Activated T-helper 1 cell treated with anti-CD3 and anti-CD28 coated beads, Interleukin-12 subunit alpha, Interleukin-12 subunit beta, Interleukin-2, Interleukin-4 antibody, amounts not matched to agents 30 ng/mL and 10 ng/mL and 1 ng/mL, durations not matched to agents 14 hours and 24 hours and 36 hours (primary cell): ENCODE results near the gene BICRAL. TPM values are rescaled to one million over a fixed set of nuclear protein-coding genes. Genes with fewer than 3 reads are reported as not detected.
"Not testable (repeated sequence)": the region's sequence is repeated elsewhere in the genome, so short reads cannot be mapped to it uniquely, and the experiment has no call there.

Experiments
- DNase-seq: peaks from one replicate; pipeline ENCODE4 v3.0.0; 2021; ENCODE audit warnings: low spot score
- H3K27ac Mint-ChIP-seq: one replicate; pipeline ENCODE4 v1.8.0; 2021; ENCODE audit warnings: mild to moderate bottlenecking, mixed read lengths
- H3K27me3 Mint-ChIP-seq: one replicate; pipeline ENCODE4 v1.8.0; 2022; ENCODE audit warnings: mild to moderate bottlenecking, moderate library complexity, mixed read lengths; ENCODE audit not compliant: insufficient read depth
- H3K36me3 Mint-ChIP-seq: one replicate; pipeline ENCODE4 v1.8.0; 2021; ENCODE audit warnings: low read depth, mixed read lengths
- H3K4me1 Mint-ChIP-seq: one replicate; pipeline ENCODE4 v1.8.0; 2021; ENCODE audit warnings: low read depth, mixed read lengths
- H3K4me3 Mint-ChIP-seq: one replicate; pipeline ENCODE4 v1.8.0; 2021; ENCODE audit warnings: mild to moderate bottlenecking, moderate library complexity, mixed read lengths
- H3K9me3 Mint-ChIP-seq: one replicate; pipeline ENCODE4 v1.8.0; 2021; ENCODE audit warnings: mixed read lengths
- intact Hi-C: fragments of 100-400 bp; cut with micrococcal nuclease; formaldehyde crosslinking; loops from one replicate; pipeline ENCODE4 v1.15.1; 2024
- total RNA-seq: library from RNA; stranded (reverse); gene quantifications from 2 replicates; pipeline ENCODE4 v1.2.3, GENCODE V29; 2022

BICRAL gene
- total RNA-seq, 1 donor from 2014 or later: 14.2 TPM

DNA sequence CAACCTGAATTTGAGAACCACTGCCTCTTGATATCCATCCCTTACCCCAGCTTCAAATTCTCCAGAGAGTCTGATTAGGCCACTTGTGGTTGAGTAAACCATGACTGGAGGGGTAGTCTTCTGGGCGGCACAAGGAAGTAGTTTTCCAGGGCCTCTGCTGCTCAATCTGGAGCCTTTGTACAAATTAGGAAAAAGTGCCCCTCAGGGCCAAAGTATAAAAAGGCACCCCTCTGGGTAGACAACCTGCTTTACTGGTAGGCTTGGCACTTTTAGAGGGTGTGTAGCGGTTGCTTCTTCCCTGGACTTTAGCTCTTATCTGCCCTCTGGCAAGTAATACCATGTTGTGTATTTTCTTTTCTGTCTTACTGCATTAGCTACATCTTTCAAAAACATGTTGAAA, 64.7 kb downstream of the BICRAL start:
- Mint-ChIP-seq H3K4me3 (no peak overlapping the region), H3K27me3 (no peaks in the 10 kb centered on the region), H3K4me1 (peaks cover 4% of the 10 kb centered on the region), H3K9me3 (no peaks in the 10 kb centered on the region), H3K36me3 (peaks cover 11% of the 10 kb centered on the region), H3K27ac (no peak overlapping the region)
- DNase-seq: no peak
- intact Hi-C loops: no loop called here

- H3K4me3 Mint-ChIP-seq: no peak overlapping the region
- peaks cover 7% of the 10 kb centered on the region for H3K36me3 Mint-ChIP-seq
- no peaks in the 10 kb centered on the region for H3K9me3 Mint-ChIP-seq
- intact Hi-C loops: no loop called here
- no peaks in the 10 kb centered on the region for H3K27me3 Mint-ChIP-seq
- peaks cover 4% of the 10 kb centered on the region for H3K4me1 Mint-ChIP-seq
- DNase-seq: no peak
- no peak overlapping the region for H3K27ac Mint-ChIP-seq
Observed at GRCh38 chr6:42848700-42849099, 66.8 kb downstream of the BICRAL start.

- H3K4me1 Mint-ChIP-seq: no peaks in the 10 kb centered on the region
- DNase-seq: no peak
- H3K27ac Mint-ChIP-seq: no peak overlapping the region
- H3K27me3 Mint-ChIP-seq: no peaks in the 10 kb centered on the region
- intact Hi-C loops: no loop called here
- peaks cover 3% of the 10 kb centered on the region for H3K36me3 Mint-ChIP-seq
- no peak overlapping the region for H3K4me3 Mint-ChIP-seq
- no peaks in the 10 kb centered on the region for H3K9me3 Mint-ChIP-seq
Observed at GRCh38 chr6:42851599-42851998, 69.7 kb downstream of the BICRAL start.

DNA sequence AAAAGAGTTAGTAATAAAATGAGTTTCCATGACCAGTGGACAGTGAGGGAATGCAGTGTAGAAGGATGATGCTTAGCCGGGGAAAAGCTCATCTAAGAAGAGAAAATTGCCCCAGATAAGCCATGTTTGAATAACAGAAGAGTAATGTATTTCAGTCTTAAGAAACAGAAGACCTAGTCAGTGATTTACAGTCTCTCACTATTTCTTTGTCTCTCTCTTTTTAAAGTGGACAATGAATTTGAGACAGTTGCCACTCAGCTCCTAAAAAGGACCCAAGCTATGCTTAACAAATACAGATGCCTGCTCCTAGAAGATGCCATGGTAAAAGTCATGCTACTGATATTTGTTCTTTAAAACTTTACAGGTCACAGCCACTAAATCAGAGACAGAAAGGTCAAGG, 78.2 kb downstream of the BICRAL start:
- H3K4me3 Mint-ChIP-seq: no peak overlapping the region
- intact Hi-C loops: no loop called here
- no peak for DNase-seq
- peaks cover 27% of the 10 kb centered on the region for H3K36me3 Mint-ChIP-seq
- no peak overlapping the region for H3K27ac Mint-ChIP-seq
- no peaks in the 10 kb centered on the region for H3K4me1 Mint-ChIP-seq
- no peaks in the 10 kb centered on the region for H3K9me3 Mint-ChIP-seq
- no peaks in the 10 kb centered on the region for H3K27me3 Mint-ChIP-seq

GRCh38 chr6:42860481-42860880, 78.6 kb downstream of the BICRAL start:
- Mint-ChIP-seq H3K4me3 (no peak overlapping the region), H3K9me3 (no peaks in the 10 kb centered on the region), H3K36me3 (peaks cover 27% of the 10 kb centered on the region), H3K27ac (no peak overlapping the region), H3K27me3 (no peaks in the 10 kb centered on the region), H3K4me1 (no peaks in the 10 kb centered on the region)
- intact Hi-C loops: no loop called here
- no peak for DNase-seq

DNA sequence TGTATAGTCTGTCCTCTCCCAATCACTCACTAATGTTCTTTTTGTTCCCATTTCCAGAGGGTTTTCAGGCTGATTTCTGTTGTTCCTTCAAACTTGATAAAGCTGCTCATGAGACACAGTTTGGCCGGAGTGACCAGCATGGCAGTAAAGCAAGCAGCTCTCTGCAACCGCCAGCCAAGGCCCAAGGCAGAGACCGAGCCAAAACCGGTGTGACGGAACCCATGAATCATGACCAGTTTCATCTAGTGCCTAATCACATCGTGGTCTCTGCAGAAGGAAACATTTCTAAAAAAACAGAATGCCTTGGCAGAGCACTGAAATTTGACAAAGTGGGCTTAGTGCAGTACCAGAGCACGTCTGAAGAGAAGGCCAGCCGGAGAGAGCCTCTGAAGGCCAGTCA, 82.8 kb downstream of the BICRAL start:
- peaks cover 28% of the 10 kb centered on the region for H3K36me3 Mint-ChIP-seq
- no peak overlapping the region for H3K27ac Mint-ChIP-seq
- H3K27me3 Mint-ChIP-seq: no peaks in the 10 kb centered on the region
- intact Hi-C loops: no loop called here
- H3K4me1 Mint-ChIP-seq: no peaks in the 10 kb centered on the region
- H3K4me3 Mint-ChIP-seq: no peak overlapping the region
- H3K9me3 Mint-ChIP-seq: no peaks in the 10 kb centered on the region
- no peak for DNase-seq

DNA sequence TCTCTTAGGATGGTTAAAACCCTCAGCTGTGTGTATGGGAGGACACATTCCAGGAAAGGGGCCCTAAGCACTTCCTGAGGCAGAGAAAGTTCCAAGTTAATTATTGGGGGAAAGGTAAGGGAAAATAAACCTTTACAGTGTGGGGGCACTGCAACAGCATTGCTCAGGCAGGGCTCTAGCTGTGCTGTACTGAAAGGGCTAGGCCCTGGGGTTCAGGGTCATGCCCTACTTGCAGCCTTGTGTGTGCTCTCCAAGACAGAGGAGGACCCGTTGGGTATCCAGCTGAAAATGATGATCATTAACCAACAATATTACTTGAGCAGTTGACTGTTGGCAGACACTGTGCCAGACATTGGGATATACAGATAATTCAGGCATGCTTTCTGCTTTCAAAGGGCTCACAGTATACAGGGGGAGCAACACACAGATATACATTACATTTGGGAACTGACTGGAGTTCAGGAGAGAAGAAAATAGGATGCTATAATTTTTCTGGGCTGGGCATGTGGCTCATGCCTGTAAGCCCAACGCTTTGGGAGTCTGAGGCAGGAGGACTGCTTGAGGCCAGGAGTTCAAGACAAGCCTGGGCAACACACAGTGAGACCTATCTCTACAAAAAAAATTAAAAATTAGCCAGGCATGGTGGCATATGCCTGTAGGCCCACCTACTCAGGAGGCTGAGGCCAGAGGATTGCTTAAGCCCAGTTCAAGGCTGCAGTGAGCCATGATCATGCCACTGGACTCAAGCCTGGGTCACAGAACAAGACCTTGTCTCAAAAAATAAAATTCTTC, 88.5 kb downstream of the BICRAL start:
- Mint-ChIP-seq H3K27ac (no peak overlapping the region), H3K27me3 (no peaks in the 10 kb centered on the region), H3K9me3 (no peaks in the 10 kb centered on the region), H3K4me3 (no peak overlapping the region), H3K4me1 (no peaks in the 10 kb centered on the region), H3K36me3 (peaks cover 12% of the 10 kb centered on the region)
- intact Hi-C loops: no loop called here
- no peak for DNase-seq

DNA sequence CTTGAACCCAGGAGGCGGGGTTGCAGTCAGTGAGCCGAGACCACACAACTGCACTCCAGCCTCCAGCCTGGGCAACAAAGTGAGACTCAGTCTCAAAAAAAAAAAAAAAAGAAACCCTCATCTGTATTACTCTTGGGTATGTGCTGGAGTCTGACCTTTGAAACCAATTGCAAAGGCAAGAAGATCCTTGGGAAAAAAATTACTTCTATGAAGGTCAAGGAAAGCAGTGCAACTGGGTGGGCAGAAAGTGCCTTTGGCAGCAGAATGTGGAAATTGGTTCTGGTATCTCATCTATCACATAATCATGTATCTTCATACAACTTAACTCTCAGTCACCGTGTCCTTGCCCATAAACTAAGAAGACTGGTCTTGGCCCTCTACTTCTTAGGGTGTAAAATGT, 89.9 kb downstream of the BICRAL start:
- Mint-ChIP-seq H3K9me3 (no peaks in the 10 kb centered on the region), H3K36me3 (peaks cover 9% of the 10 kb centered on the region), H3K4me3 (no peak overlapping the region), H3K27me3 (no peaks in the 10 kb centered on the region), H3K27ac (no peak overlapping the region), H3K4me1 (no peaks in the 10 kb centered on the region)
- intact Hi-C loops: no loop called here
- DNase-seq: no peak

DNA sequence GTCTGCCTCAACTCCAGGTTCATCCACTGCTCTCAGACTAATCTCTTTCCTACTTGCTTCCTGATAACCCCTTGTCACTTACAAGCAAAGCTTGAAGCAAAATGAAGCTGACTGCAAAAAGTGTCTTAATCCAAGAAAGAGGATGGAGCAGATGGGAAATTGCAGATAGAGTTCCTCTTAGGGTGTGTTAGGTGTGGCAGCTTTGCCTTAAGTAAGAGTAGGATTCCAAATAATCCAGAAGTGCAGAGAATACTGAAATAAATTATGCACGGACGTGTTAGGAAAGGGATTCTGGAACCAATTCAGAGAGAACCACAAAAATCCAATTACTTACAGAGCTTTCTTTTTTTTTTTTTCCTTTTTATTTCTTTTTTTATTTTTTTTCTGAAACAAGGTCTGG, 91.5 kb downstream of the BICRAL start:
- H3K4me3 Mint-ChIP-seq: no peak overlapping the region
- peaks cover 3% of the 10 kb centered on the region for H3K36me3 Mint-ChIP-seq
- no peaks in the 10 kb centered on the region for H3K4me1 Mint-ChIP-seq
- no peaks in the 10 kb centered on the region for H3K27me3 Mint-ChIP-seq
- H3K9me3 Mint-ChIP-seq: no peaks in the 10 kb centered on the region
- intact Hi-C loops: no loop called here
- peak overlapping the region; percentile 9 for H3K27ac Mint-ChIP-seq
- DNase-seq: no peak

- Mint-ChIP-seq H3K27ac (no peak overlapping the region), H3K4me1 (peaks cover 14% of the 10 kb centered on the region), H3K9me3 (no peaks in the 10 kb centered on the region), H3K4me3 (peak overlapping the region; percentile 51), H3K27me3 (no peaks in the 10 kb centered on the region), H3K36me3 (peaks cover 3% of the 10 kb centered on the region)
- intact Hi-C loops: loop anchor here (1.0 kb wide), 3 partner anchors 151 to 313 kb away; partner anchors contain the start of gene UBR2
- no peak for DNase-seq
Observed at GRCh38 chr6:42877695-42878094, 95.8 kb downstream of the BICRAL start.

GRCh38 chr6:42879372-42880239, 97.8 kb downstream of the BICRAL start, which contains the start of gene RPL7L1:
TSS of gene RPL7L1 (plus strand) at chr6:42879616. CDS start at chr6:42879911, 295 bp downstream.
- peak; percentile 82 for DNase-seq
- Mint-ChIP-seq H3K4me3 (peak within 1 kb of the TSS; percentile 96), H3K9me3 (no peaks in the 10 kb centered on the region), H3K4me1 (peaks cover 30% of the 10 kb centered on the region), H3K36me3 (peaks cover 19% of the 10 kb centered on the region), H3K27me3 (no peaks in the 10 kb centered on the region), H3K27ac (peak within 1 kb of the TSS; percentile 97)
- intact Hi-C loops: loop anchor here (1.0 kb wide), 8 partner anchors 11 to 489 kb away; partner anchors contain the start of genes BICRAL, CNPY3, PEX6 and TBCC

- intact Hi-C loops, H3K9me3 Mint-ChIP-seq: not testable (repeated sequence)
- peaks cover 21% of the 10 kb centered on the region for H3K36me3 Mint-ChIP-seq
Observed at GRCh38 chr6:42880240-42880817, 98.5 kb downstream of the BICRAL start.

DNA sequence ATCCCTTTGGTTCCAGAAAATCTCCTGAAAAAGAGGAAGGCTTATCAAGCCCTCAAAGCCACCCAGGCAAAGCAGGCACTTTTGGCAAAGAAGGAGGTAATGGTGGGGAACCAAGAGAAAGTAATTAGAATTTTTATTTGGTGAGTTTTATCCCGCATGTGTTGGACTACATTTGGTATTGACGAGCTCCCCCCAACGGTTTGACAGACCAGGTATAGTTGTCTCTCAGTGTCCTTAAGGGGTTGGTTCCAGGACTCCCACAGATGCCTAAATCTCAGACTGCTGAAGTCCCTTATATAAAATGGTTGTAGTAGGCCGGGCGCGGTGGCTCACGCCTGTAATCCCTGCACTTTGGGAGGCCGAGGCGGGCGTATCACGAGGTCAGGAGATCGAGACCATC, 99.0 kb downstream of the BICRAL start:
- Mint-ChIP-seq H3K27ac (peak overlapping the region; percentile 97), H3K4me1 (peaks cover 30% of the 10 kb centered on the region), H3K36me3 (peaks cover 25% of the 10 kb centered on the region), H3K4me3 (peak overlapping the region; percentile 96)
- H3K9me3 Mint-ChIP-seq, H3K27me3 Mint-ChIP-seq, DNase-seq, intact Hi-C loops: not testable (repeated sequence)

More at GRCh38 chr6:42880240-42880817, 98.5 kb downstream of the BICRAL start:
- Mint-ChIP-seq H3K4me3 (peak overlapping the region; percentile 96), H3K27ac (peak overlapping the region; percentile 97), H3K4me1 (peaks cover 30% of the 10 kb centered on the region)
- H3K27me3 Mint-ChIP-seq, DNase-seq: not testable (repeated sequence)
